ENCODE results near the gene CFAP61.
"Not testable (repeated sequence)": the region's sequence is repeated elsewhere in the genome, so short reads cannot be mapped to it uniquely, and the experiment has no call there.

CFAP61 gene

DNA sequence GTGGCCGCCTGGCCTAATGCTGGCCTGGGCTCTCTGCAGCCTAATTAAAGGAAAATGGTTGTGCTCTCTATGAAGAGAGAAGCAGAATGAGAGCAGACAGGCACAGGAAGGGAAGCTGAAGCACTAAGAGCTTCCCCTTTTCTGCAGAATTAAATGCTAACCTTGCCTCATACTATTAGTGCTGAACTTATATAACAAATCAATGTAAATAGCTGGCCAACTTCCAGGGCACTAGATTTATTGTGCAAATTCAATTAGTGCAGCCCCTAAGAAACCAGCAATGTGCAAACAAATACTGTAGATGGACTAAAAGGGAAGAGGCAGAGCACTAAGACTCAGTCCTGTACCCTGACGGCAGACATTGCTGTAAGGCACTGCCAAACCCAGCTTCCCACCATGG, 279.5 kb downstream of the CFAP61 start:
- DNase-seq: peak; percentile 42

- no peak for DNase-seq
These were observed 281.5 kb downstream of the CFAP61 start for GRCh38 chr20:20333866-20334265.

GRCh38 chr20:20334489-20334888, 282.2 kb downstream of the CFAP61 start:
- DNase-seq: no peak

DNA sequence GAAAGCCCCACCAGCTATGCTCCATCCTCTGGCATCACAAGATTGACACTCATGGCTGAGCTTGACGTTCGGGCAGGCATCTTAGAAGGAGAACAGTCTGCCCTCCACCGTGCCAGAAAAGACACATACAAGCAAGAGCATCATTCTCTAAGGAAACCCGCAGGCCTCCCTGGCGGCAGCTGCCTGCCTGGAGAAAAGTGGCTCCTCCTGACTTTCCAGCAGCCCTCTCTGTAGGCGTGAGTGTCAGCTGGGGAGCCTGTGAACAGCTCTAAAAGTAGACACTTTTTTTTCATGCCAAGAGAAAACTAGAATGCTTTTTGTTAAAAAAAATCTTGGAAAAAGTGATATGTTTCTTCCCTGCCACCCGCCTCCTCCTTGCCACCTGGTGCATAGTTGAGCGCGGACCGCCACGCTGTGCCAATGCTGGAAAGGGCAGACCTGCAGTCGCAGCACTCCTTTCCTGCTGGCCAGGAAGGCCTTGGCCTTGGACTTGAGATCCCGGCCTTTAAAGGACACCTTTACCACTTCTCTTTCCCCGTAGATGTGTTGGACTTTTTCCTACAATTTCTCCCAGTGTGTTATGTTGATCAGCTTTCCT, 285.9 kb downstream of the CFAP61 start:
- DNase-seq: no peak

DNA sequence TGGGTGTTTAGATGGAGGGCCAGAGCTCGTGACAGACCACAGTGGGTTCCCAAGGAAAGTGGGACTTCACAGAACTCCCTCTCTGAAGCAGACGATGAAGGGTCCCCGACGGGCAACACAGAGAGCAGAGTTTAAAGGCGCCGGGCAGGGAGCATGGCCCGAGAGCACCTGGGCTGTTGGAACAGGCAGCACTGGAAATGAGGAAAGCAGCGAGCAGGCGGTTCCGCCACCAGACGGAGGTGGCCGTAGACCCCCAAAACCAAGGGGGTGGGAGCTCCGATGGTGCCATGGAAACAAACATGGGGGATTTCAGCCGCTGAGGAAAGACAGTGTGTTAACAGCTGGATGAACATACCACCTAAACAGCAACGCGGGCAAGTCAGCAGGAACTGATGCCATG, 288.1 kb downstream of the CFAP61 start:
- no peak for DNase-seq

DNA sequence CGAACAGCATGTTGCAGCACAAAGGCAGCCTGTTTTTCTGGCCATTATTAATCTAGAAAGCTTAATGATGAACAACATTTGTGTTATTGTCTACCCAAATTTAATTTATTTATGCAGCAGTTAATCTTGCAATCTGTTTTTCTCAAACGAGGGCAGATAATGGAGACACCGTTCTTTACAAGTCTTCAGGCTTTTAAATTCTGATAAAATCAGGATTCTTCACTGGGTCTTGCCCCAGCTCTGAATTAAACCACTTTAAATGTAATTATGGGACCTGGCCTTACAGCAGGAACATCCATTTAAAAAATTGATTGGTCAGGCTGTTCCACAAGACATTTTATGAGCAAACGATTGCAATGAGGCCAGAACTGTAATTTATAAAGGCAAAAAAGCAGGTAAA, 289.0 kb downstream of the CFAP61 start:
- no peak for DNase-seq

- DNase-seq: no peak
These were observed 289.7 kb downstream of the CFAP61 start for GRCh38 chr20:20342066-20342465.

DNA sequence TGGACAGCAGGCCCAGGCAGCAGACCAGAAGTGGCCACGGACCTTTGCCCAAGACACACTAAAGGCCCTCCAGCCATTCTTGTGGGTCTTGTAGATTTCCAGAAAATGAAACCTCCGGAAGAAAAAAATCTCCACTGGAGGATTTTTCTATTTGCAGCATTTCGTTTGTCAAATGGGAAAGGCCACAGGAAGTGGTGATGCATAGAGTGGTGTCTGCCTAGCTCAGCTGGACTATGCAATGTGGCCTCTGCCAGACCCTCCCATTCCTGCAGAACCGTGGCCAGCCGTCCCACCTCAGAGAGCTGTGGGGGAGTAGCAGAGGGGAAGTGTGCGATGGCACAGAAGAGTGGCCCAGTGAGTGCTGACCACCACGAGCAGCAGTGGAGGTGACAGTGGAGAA, 291.6 kb downstream of the CFAP61 start:
- no peak for DNase-seq

DNA sequence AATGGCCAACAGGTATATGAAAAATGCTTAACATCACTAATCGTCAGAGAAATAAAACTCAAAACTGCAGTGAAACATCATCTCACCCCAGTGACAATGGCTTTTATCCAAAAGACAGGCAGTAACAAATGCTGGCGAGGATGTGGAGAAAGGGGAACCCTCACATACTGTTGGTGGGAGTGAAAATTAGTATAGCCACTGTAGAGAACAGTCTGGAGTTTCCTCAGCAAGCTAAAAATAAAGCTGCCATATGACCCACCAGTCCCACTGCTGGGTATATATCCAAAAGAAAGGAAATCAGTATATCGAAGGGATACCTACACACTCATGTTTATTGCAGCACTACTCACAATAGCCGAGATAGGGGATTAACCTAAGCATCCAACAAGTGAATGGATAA, 292.1 kb downstream of the CFAP61 start:
- no peak for DNase-seq

DNA sequence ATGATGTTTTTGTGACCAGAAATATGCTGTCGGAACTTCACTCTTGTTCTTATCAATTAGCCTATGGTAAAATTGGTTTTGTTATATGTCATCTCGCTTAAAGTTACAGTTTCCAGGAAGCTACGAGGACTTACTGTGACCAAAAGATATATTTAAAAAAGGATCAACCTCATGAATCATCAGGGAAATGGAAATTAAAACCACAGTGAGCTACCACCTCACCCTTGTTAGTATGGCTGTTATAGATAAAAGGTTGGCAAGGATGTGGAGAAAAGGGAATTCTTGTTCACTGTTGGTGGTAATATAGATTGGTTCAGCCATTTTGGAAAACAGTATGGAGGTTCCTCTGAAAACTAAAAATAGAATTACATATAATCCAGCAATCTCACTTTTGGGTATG, 301.2 kb downstream of the CFAP61 start:
- DNase-seq: no peak

- DNase-seq: not testable (repeated sequence)
These were observed 303.2 kb downstream of the CFAP61 start for GRCh38 chr20:20355503-20355902.

DNA sequence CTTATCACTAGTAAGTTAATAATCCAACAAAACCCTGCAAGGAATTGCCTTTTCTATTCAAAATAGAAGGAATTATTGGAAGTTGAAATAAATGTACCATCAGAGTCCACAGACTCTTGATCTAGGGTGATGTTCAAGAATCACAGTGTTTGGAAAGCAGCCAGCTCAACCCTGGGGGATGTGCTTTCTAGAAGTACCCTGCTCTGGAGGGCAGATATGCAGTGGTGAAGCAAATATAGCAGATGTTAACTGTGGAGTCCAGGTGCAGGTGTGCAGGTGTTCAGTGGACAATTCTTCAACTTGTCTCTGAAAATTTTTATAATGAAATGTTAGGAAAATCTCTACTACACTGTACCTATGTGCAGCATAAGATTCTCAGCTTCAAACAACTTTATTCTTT, 306.5 kb downstream of the CFAP61 start:
- no peak for DNase-seq

- DNase-seq: no peak
These were observed 307.3 kb downstream of the CFAP61 start for GRCh38 chr20:20359628-20360027.

GRCh38 chr20:20360464-20360863, 308.1 kb downstream of the CFAP61 start:
- peak; percentile 80 for DNase-seq

- peak; percentile 49 for DNase-seq
These were observed 310.6 kb downstream of the CFAP61 start for GRCh38 chr20:20362774-20363433.

GRCh38 chr20:20363434-20363798, 311.1 kb downstream of the CFAP61 start:
- DNase-seq: peak; percentile 12

DNA sequence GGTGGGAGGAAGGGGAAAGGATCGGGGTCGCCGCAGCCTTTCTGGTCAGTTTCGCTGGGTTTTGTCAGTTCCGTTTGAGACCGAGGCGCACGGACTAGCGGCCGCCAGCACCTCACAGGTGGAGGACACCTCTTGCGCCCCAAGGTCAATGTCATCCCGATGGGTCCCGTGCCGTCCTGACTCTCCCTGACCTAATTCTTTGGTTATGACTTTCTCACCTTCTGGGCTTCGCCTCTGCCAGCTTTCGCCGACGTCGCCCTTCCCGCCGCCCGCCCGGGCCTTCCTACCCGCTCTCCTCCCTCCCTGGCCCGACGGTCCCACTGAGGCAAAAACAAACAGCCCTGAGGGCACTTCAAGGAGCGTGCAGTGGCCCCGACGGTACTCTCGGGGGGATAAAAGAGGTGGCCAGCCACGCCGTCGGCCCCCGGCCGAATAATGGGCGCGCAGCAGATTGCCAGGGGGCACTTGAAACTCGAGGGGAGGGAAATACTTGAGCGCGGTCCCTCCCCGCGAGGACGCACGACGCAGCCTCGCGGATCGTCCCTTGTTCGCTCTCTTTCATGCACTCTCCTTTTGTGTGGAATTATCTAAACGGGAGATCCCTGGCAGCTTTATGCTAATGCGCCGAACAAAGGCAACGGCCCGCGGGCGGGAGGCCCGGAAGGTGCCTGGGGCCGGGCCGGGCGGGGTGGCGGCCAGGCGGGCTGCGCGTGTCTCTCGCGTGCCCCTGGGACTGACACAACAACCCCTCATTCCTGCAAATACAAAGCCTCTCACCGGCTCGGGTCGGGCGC, 311.7 kb downstream of the CFAP61 start:
- no peak for DNase-seq

GRCh38 chr20:20364593-20365479, 312.5 kb downstream of the CFAP61 start:
- DNase-seq: no peak

GRCh38 chr20:20365480-20366161, 313.3 kb downstream of the CFAP61 start:
- no peak for DNase-seq

DNA sequence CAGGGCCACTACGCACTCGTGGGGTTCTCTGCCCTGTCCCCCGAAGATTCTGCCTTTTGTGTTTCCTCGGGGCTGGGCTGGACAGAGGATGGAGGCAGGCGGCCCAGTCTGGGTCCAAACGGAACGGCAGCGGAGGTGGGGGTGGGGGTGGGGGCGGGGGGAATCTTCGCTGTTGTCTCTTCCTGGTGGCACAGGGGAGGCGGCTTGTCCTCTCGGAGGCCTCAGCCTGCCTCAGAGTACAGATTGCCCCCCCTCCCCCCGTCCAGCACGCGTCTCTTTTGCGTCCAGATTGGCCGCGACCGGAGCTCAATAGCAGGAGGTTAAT, 314.2 kb downstream of the CFAP61 start:
- DNase-seq: peak; percentile 56

GRCh38 chr20:20366876-20367574, 314.7 kb downstream of the CFAP61 start:
- no peak for DNase-seq

Measured in NCI-H82 (cell line).